Pulmonary artery endothelial cell (primary cell): ENCODE measurements around the gene LYZL6. TPM values are rescaled to one million over a fixed set of nuclear protein-coding genes. Genes with fewer than 3 reads are reported as not detected.
A peak's percentile ranks its signal among the peaks of the same experiment; 100 is the strongest.
"Not testable (repeated sequence)": the region's sequence is repeated elsewhere in the genome, so short reads cannot be mapped to it uniquely, and the experiment has no call there.

Experiments
- DNase-seq: peaks from one replicate; pipeline ENCODE4 v3.0.0-alpha.2; 2011; ENCODE audit warnings: low read depth, low spot score
- total RNA-seq: library from RNA; depleted of rRNA; stranded (reverse); fragments of >200 nt; gene quantifications from 2 replicates; pipeline ENCODE4 v1.2.3, GENCODE V29; 2014

The LYZL6 gene
- total RNA-seq, 1 donor from 2014 or later, result not detected

- no peak for DNase-seq
Observed at GRCh38 chr17:35906926-35907637, 36.4 kb downstream of the LYZL6 start.

- DNase-seq, result no peak
Observed at GRCh38 chr17:35906191-35906925, 37.2 kb downstream of the LYZL6 start.

GRCh38 chr17:35903451-35903850 lies 40.1 kb downstream of the LYZL6 start:
- DNase-seq, result no peak

GRCh38 chr17:35901631-35902175 lies 41.8 kb downstream of the LYZL6 start:
- no peak for DNase-seq

- no peak for DNase-seq
Observed at GRCh38 chr17:35900708-35901480, 42.6 kb downstream of the LYZL6 start.

GRCh38 chr17:35900280-35900679 lies 43.2 kb downstream of the LYZL6 start:
- DNase-seq, result no peak

- DNase-seq, result no peak
Observed at GRCh38 chr17:35898283-35899070, 45.0 kb downstream of the LYZL6 start.

- DNase-seq, result not testable (repeated sequence)
Observed at GRCh38 chr17:35897772-35898171, 45.7 kb downstream of the LYZL6 start.

GRCh38 chr17:35895636-35896587 lies 47.6 kb downstream of the LYZL6 start:
- no peak for DNase-seq

- DNase-seq, result no peak
Observed at GRCh38 chr17:35894206-35894605, 49.3 kb downstream of the LYZL6 start.

- no peak for DNase-seq
Observed at GRCh38 chr17:35893751-35894150, 49.8 kb downstream of the LYZL6 start.

- DNase-seq, result no peak
Observed at GRCh38 chr17:35892091-35893035, 51.1 kb downstream of the LYZL6 start.

GRCh38 chr17:35891269-35891668 lies 52.2 kb downstream of the LYZL6 start:
- no peak for DNase-seq

GRCh38 chr17:35890774-35891155 lies 52.7 kb downstream of the LYZL6 start:
- DNase-seq, result no peak

GRCh38 chr17:35889818-35890773 lies 53.4 kb downstream of the LYZL6 start:
- DNase-seq, result peak; percentile 11

- DNase-seq, result no peak
Observed at GRCh38 chr17:35889241-35889640, 54.3 kb downstream of the LYZL6 start.
